HepG2 (cell line): ENCODE data around the gene CHIC2. TPM values are rescaled to one million over a fixed set of nuclear protein-coding genes. Genes with fewer than 3 reads are reported as not detected.

ENCODE experiments used
- AFF4 ChIP-seq: sonication (generic); formaldehyde crosslinking; IDR thresholded peaks from 2 replicates; pipeline ENCODE4 v1.4.0; 2020; ENCODE audit warnings: missing genetic modification reagents
- CREB1 ChIP-seq, 2 experiments: fragments of 450-650 bp in 1 of 2; IDR thresholded peaks; 2 replicates each; pipeline ENCODE4 v1.6.1; 2016 to 2017; ENCODE audit warnings: control low read depth in 1 of 2, mild to moderate bottlenecking in 1 of 2, missing compliant biosample characterization in 1 of 2, missing genetic modification characterization in 1 of 2
- EZH2 ChIP-seq: conservative IDR thresholded peaks from 2 replicates; pipeline ENCODE4 v1.6.1; 2012; ENCODE audit warnings: mild to moderate bottlenecking, low read depth, low read length, moderate library complexity
- GPN1 ChIP-seq: sonication (generic); formaldehyde crosslinking; IDR thresholded peaks from 2 replicates; pipeline ENCODE4 v1.5.1; 2020; ENCODE audit warnings: missing genetic modification reagents, borderline replicate concordance
- HIVEP1 ChIP-seq: sonication (generic); formaldehyde crosslinking; IDR thresholded peaks from 2 replicates; pipeline ENCODE4 v1.4.0; 2020; ENCODE audit warnings: mild to moderate bottlenecking, missing genetic modification reagents
- HMGXB3 ChIP-seq: sonication (generic); formaldehyde crosslinking; IDR thresholded peaks from 2 replicates; pipeline ENCODE4 v1.4.0; 2020; ENCODE audit warnings: missing genetic modification reagents, borderline replicate concordance
- NFIB ChIP-seq: sonication (generic); formaldehyde crosslinking; IDR thresholded peaks from 2 replicates; pipeline ENCODE4 v1.9.0; 2021; ENCODE audit warnings: missing genetic modification reagents, mild to moderate bottlenecking, borderline replicate concordance
- RORA ChIP-seq: sonication (generic); formaldehyde crosslinking; IDR thresholded peaks from 2 replicates; pipeline ENCODE4 v1.5.0; 2020; ENCODE audit warnings: mild to moderate bottlenecking, missing genetic modification reagents, moderate library complexity
- SPEN ChIP-seq: sonication (generic); formaldehyde crosslinking; IDR thresholded peaks from 2 replicates; pipeline ENCODE4 v1.5.1; 2020; ENCODE audit warnings: low read depth, mild to moderate bottlenecking, missing genetic modification reagents
- TFE3 ChIP-seq: IDR thresholded peaks from 2 replicates; pipeline ENCODE4 v1.6.1; 2016
- TIGD3 ChIP-seq: sonication (generic); formaldehyde crosslinking; IDR thresholded peaks from 2 replicates; pipeline ENCODE4 v1.5.1; 2020; ENCODE audit warnings: mild to moderate bottlenecking, missing genetic modification reagents, borderline replicate concordance
- TRIM22 ChIP-seq: fragments of 450-650 bp; IDR thresholded peaks from 2 replicates; pipeline ENCODE4 v1.6.1; 2017
- ZNF703 ChIP-seq: sonication (generic); formaldehyde crosslinking; IDR thresholded peaks from 2 replicates; pipeline ENCODE4 v1.5.1; 2020; ENCODE audit warnings: missing genetic modification reagents, mild to moderate bottlenecking, moderate library complexity, borderline replicate concordance
- ZNF740 ChIP-seq: sonication (generic); formaldehyde crosslinking; IDR thresholded peaks from 2 replicates; pipeline ENCODE4 v1.4.0; 2020; ENCODE audit warnings: missing genetic modification reagents
- polyA plus RNA-seq, 8 experiments: library from polyadenylated mRNA; depleted of rRNA in 3 of 8; stranded (reverse) in 7 of 8; unstranded in 1 of 8; fragments of >200 nt; fragmentation: Illumina TruSeq in 4 of 8; extraction: Trizol in 4 of 8; gene quantifications; 2 replicates each; pipeline versions ENCODE4 v1.2.1 to v1.2.3, GENCODE V29; 2011 to 2016; ENCODE audit warnings: low read depth in 4 of 8, missing spikeins in 1 of 8, mixed read lengths in 1 of 8; ENCODE audit not compliant: insufficient read depth in 1 of 8
- total RNA-seq, 5 experiments: library from RNA; depleted of rRNA; stranded (reverse); fragments of >200 nt; fragmentation: Illumina TruSeq; extraction: Trizol; gene quantifications; 2 replicates each; pipeline ENCODE4 v1.2.3, GENCODE V29; 2016; ENCODE audit warnings: low read depth in 1 of 5

The CHIC2 gene
- total and polyA plus RNA-seq, 2 of the 13 experiments (the other 11 are each of a cell fraction or from before 2014, with no cell fraction given), result 10.0 to 17.2 TPM

GRCh38 chr4:54091637-54092404 lies 27.4 kb upstream of the CHIC2 start (continued):
- TF ChIP-seq TFE3 (CRISPR knock-in tag), result peak; percentile 24; the same call in 1 of the 2 replicates
- no peak for TF ChIP-seq HIVEP1
- TF ChIP-seq EZH2, result no peak
- no peak for TF ChIP-seq AFF4 (CRISPR knock-in tag)
- TF ChIP-seq NFIB (CRISPR knock-in tag), result no peak
- no peak for TF ChIP-seq RORA (CRISPR knock-in tag)
- no peak for TF ChIP-seq ZNF740 (CRISPR knock-in tag)
- no peak for TF ChIP-seq CREB1 (IDR thresholded peaks at IDR 0.05)
- no peak for TF ChIP-seq CREB1 (CRISPR knock-in tag; IDR thresholded peaks at IDR 0.05)
- TF ChIP-seq ZNF703, result peak; percentile 34; the same call in 1 of the 2 replicates
- TF ChIP-seq TIGD3, result peak; percentile 73; the same call in 1 of the 2 replicates
- TF ChIP-seq GPN1 (CRISPR knock-in tag), result no peak
- TF ChIP-seq HMGXB3 (CRISPR knock-in tag), result peak; percentile 24; the same call in 1 of the 2 replicates
- TF ChIP-seq TRIM22, result no peak
- 0 out of 2 replicates have a peak, but pooled peaks have one; percentile 13 for TF ChIP-seq SPEN (CRISPR knock-in tag)
